HG02678 (cell line): Measurements from ENCODE around the gene LINGO1.

Experiments
- ATAC-seq: cut with Tn5 transposase; IDR thresholded peaks from one replicate; pipeline ENCODE4 v1.9.1; 2021; ENCODE audit warnings: mild to moderate bottlenecking, moderate library complexity; ENCODE audit not compliant: unreplicated experiment

Gene LINGO1

DNA sequence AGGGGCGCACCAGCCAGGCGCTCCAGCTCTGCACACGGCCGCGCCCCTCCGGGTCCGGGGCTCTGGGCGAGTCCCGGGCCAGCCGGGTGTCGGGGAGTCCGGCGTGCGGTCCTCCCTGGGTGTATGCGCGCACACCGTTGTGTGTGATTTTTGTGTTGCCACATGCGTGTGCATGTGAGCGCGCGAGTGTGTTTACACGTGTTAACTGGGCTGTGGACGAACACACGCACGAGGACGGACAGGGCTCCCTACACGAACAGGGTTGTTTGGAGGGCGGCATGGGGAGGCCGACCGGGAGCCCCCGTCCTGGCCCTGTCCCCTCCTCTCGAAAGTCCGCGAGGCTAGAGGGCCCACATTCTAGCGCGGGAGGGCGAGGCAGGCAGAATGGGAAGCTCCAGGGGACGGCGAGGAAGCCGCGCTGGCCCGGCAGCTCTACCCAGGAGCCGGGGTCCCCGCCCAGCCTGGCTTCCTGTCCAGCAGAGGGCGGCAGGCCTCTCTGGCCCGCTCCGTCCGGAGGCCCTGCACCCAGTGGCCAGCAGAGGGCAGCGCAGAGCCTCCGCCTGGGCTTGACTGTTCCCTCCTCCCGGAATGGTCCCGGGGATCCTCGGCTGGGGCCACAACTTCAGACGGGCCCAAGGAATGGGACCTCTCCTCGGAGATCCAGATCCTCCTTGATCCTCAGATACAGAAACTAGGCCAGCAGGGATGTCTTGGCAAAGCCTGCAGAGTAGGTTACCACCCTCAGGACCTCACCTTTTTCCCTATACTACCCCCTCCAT is 611 bp upstream of the LINGO1 start:
- peak; percentile 85 for ATAC-seq

DNA sequence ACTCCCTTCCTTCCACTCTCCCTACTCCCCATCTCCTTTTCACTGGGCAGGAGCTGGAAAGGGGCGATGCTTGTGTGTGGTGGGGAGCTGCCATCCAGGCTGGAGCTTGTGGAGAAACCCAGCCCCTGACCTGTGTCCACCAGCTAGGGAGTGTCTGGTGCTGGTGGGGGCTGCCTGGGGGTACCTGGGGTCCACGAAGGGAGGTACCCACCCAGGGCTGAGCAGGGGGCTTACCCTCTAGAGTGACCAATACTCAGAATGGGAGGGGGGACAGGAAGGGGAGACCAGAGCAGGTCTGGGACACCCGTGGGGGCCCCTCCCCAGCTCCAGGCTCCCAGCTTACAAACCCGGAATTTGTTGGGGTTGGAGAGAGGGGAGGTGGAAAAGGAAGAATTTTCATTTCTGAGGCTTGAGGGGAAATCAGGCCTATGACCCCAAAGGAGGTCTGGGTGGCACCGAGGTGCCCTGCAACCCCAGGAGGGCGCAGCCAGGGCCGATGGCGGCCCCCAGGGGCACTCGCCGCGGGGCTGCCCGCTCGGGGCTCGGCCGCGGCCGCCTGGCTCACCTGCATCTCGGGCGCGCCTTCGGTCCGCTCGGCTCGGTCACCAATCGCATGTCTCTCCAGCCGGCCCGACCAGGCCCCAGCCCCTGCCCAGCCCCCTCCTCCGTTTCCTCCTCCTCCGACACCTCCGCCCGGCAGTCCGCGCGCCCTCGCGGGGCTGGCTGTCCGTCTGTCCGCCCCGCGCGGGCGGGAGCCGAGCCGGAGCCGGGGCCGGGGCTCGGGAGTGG is 773 bp downstream of the LINGO1 start:
- ATAC-seq, result no peak

DNA sequence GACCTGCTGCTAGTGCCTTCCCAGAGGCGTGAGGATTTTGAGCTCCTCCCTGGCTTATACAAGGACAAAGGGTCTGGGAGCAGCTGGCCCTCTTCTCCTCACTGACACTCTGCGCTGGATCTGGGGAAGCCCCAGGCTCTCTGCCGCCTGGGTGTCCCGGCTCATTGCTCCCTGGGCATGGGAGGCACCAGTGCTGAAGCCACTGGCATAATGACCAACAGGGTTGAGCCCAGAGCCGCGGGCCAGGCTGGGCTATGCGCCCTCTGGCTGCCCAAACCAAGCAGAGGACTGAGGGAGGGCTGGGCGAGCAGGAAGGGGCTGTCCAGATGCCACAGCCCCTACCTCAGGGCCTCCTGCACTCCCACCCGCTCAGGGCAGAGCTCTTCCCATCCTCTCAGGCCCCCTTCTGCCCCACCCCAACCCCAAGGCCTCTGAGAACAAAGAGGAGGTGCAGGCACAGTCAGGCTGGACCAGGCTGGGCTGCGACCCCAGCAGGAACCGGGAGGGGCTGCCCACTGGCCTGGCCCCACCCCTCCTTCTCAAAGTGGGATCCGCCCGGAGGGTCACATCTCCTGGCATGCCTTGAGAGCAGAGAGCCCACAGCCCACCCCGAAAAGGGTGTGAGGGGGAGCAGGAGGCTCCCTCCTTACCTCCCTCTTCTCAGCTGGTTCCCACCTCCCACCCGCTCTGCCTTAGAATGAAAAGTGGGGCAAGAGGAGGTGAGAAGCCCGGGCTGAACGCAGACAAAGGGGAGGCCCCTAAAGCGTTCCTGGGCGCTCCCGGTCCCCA is 1.6 kb downstream of the LINGO1 start:
- ATAC-seq, result no peak

DNA sequence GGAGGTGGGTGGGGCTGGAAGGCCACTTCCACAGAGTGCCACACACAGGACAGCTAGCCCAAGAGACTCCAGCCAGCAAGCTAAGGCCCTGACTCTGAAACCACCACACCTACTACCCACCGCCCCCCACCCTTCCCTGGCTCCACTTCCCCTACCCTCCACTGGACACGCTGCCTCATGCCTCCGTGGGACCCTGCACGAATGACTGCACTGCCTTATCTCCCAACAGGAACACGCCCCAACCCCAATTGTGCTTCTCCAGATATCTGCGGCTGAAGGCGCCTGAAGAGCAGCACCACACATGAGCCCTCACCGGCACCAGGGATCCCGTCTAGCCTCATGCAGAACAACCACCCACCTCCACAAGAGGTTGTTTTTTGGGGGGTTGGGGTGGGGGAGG is 2.7 kb downstream of the LINGO1 start:
- no peak for ATAC-seq

DNA sequence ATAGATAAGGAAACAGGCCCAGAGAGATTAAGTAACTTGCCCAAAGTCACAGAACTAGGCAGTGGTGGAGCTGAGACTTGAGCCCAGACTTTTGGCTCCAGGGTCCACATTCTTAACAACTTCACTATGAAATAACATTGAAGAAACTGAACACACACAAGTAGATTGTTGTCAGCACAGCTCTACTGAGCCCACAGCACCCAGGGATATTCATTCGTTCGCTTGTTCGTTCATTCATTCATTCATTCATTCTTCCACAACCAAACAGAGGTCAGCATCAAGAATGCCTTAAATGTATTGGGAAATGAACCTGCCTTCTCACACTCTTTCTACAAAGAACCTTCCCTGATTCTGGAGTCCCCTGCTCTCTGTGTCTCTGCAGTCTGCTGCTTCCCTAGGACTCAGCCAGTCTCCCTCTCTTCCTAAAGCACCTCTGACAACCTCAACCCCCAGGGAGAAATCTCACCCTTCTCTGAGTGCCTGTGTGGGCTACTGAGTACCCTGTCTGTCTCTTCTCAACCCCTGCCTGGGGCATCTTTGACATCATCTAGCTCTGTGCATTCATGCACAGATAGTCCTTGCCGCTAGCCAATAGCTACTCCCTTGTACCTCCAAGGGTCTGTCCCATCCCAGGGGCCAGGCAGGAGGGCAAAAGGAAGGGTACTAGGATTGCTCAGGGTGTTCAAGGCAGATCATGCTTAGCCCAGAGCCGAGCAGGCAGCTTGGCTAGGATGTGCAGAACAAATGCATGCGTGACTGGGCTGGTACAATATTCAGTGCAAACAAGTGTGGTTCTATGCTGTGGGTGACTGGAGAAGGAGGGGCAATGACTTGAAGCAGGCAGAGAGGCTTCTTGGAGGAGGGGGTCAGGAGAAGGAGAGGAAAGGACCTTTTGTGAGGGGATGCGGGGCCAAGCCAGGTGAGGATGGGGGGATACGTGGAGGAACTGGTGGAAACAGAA is 3.4 kb downstream of the LINGO1 start:
- no peak for ATAC-seq

DNA sequence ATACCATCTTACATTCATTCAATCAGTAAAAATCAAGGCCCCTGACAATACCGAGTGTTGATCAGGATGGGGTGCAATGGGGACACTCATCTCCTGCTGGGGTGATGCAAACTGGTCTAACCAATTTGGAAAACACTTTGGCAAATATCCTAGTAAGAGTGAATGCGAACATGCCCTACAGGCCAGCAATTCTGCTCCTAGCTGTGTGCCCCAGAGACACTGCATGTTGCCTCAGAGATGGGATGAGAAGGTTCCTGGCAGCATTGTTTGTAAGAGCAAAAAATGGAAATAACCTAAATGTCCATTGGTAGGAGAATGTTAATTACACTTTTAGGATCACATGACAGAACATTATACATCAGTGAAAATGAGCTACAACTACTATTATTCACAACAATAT is 4.7 kb downstream of the LINGO1 start:
- ATAC-seq, result no peak

DNA sequence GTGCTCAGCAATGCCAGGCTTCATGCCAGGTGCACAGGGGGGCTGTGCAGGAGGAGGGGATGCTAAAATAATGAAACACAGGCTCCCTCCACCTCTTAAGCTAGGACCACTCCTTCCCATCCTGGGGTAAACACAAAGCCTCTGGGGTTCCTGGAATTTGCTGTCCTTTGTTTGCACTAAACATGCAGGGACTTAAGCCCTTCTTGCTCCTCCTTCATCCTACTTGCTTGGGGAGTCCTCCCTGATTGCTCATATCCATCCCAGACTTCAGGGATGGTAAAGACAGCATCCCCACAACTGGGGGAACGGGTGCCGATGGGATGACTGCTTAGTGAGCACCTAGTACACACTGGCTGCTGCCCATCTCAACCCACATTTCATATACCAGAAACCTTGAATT is 5.1 kb downstream of the LINGO1 start:
- no peak for ATAC-seq

DNA sequence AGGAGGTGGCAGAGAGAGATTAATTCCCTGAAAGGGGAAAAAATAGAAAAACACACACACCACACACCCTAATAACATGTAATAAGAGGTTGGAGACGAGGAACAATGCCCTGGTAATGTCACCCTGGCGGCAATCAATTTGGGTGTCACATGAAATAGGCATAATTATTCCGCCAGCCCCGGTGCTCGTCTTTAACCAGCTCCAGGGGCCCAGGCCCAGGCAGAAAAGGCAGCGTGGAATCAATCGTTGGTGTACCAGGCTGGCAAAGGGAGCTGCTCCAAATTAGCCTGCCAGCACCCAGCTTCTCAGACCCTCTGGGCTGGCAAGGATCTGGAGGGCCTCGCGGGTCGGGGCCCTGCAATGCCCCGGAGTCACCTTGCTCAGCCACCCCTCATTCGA is 5.6 kb downstream of the LINGO1 start:
- no peak for ATAC-seq

DNA sequence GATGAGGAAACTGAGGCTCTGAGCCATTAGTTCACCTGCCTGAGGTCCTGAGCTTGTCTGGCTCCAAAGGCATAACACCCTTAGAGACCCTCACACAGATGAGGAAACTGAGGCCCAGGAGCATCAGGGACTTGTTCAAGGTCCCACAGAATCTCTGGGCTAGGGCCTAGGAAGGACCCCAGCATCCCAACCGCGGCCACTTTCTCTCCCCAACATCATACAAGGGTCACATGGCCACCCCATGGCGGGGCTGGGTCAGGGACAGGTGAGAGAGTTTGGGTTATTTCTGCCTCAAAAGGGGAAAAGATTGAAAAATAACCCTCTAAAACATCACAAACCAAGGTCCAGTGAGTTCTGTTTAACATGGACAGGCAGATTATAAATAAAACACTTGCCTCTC is 6.7 kb downstream of the LINGO1 start:
- ATAC-seq, result no peak

DNA sequence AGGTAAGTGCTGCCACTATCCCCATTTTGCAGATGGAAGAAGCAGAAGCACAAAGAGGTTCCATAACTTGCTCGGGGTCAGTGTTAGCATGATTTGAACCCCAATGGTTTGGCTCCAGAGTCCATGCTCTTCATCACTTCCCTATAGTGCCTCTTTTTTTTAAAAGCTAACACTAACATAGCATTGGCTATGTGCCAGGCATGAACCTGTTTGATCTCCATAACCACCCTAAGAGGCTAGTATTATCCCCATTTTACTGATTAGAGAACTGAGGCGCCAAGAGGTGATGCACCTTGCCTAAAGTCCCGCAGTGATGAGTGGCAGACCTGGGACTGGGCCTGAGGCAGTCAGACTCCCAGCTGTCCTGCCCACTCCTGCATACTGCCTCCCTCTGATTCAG is 7.3 kb downstream of the LINGO1 start:
- ATAC-seq, result no peak

DNA sequence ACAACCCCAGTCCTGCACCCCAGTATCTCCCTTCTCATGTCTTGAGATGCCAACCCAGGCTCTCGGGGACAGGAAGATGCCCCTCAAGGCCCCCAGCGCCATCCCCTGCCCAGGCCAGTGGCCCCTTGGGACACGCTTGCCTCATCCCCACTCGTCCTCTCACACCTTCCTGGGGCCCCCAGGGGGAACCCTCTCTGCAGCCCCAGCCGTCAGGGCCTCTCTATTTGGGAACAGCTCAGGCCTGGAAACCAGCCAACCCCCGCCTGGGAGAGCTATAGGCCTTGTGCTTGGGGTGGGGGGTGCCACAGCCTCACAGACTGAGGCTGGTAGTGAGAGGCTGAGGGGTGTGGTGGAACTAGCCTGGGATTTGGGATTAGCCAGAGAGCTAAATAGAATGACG is 7.8 kb downstream of the LINGO1 start:
- ATAC-seq, result no peak

DNA sequence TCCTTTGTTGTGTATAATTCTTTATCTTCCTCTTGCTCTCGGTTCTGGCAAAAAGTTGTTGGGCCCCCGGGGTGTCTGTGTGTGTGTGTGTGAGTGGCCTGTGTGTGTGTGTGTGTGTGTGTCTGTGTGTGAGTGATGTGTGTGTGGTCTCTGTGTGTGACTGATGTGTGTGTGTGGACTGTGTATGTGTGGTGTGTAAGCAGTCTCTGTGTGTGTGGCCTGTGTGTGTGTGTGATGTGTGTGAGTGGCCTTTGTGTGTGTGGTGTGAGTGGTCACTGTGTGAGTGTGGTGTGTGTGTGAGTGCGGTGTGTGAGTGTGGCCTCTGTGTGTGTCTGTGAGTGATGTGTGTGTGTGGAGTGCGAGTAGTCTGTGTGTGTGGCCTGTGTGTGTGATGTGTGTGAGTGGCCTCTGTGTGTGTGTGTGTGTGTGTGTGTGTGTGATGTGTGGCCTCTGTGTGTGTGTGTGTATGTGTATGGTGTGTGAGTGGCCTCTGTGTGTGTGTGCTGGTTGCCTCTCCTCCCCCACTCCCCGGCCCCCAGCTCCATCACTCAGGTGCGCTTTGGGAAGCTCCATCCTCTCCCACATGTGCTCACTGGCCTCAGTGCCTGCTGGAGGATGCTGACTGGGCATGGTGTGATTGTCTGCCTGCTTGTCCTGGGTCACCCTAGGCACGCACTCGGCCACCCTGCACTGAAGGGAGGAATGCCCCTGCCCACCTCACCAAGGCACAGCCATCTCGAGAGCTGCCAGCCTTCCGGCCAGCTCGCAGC is 8.8 kb downstream of the LINGO1 start:
- no peak for ATAC-seq

DNA sequence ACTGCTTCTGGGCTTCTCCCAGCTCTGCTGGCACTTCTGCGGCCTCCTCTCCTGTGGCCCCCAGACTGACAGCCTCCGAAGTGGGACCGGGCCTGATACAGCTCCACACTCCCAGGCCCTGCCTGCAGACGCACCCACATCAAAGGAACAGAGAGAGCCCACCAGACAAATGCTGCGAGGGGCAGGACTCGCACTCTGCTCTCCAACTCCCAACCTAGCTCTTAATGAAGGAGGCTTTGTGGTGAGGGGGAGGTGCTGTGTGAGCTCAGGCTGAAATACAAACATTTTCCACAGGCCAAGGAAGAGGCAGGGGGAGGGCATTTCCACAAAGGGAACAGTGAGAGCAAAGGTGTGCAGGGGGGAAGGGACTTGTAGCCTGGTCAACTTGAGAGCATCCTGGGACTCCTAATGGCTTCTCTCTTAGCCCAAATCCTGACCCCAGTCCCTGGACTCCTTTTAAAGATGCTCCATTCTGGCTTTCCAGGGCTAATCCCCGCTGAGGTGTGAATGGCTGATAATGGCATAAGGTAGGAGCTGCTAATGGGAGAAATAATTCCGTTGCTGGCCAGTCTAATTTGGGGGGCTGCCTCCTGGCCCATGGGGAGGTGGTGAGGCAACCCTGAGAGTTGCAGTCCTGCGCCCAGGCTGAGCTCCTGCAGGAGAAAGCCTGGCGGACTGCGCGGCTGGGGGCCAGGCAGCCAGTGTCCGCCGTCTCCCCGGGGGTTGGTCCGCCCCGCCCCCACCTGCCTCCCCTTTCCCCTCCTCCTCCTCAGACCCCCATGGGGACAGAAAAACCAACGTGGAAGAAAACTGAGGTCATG is 9.6 kb downstream of the LINGO1 start:
- no peak for ATAC-seq

DNA sequence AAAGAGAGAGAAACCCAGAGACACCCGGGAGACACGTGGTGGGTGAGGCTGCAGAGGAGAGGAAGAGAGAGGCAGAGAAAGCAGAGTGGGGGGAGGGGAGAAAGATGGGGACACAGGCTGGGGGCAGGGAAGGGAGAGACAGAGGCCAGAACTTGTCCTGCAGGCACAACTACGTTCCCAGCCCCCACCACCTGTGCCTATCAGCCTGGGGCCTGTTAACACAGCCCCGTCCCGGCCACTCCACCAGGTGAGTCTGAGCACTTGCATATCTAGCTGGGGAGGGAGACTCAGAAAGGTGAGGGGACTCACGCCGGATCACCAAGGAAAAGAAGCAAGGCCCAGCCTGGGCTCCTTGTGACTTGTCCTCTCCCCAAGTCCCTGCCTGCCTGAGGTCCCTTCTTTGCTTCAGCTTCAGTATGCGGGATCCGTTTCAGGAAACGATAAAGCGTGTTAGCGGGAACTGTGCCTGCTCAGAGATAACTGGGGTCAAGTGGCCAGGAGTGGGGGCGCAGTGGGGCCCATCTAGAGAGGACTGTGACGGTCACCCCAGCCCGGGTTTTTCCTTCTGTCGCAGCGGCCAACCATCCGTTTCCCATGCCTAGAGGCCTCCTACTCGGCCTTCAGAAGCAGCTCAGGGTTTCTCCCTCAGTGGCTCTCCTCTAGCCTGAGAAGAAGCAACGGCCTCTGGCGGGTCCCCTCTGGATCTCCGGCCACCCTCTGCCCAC is 10.3 kb downstream of the LINGO1 start:
- ATAC-seq, result no peak

DNA sequence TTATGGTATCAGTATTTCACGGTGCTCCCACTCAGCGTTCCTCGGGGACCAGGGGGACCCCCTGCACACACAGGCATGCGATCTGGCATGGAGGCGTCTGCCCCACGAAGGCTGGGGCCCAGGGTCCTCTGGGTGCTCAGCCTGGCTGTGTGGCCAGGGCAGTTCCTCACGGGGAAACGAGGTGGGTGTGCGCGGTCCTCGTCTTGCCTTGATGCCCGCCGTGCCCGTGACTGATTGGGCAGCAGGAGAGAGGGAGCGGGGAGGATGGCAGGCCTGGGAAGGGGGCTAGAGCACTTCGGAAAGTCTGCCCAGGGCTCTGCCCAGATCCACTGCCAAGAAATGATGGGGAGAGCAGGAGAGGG is 10.9 kb downstream of the LINGO1 start:
- ATAC-seq, result no peak

DNA sequence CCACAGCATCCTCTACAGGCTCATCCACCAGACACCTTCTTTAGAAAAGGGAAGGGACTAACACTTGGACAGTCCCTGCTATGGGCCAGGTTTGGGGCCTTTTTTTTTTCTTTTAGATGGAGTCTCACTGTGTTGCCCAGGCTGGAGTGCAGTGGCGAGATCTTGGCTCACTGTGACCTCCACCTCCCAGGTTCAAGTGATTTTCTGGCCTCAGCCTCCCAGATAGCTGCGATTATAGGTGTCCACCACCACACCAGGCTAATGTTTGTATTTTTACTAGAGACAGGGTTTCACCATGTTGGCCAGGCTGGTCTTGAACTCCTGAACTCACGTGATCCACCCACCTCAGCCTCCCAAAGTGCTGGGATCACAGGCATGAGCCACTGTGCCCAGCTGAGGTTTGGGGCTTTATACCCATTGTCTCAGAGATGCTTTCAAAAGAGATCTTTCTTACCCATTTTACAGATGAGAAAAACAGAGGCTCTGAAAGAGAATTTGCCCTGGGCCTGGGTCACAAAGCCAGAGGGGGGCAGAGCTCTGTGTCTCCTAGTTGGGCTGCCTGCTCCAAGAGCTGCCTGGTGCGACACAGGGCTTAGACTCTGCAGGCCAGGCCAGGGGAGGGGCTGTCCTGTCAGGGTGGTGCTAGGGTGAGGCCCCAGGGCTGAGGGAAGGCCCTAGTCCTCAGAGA is 11.6 kb downstream of the LINGO1 start:
- no peak for ATAC-seq

DNA sequence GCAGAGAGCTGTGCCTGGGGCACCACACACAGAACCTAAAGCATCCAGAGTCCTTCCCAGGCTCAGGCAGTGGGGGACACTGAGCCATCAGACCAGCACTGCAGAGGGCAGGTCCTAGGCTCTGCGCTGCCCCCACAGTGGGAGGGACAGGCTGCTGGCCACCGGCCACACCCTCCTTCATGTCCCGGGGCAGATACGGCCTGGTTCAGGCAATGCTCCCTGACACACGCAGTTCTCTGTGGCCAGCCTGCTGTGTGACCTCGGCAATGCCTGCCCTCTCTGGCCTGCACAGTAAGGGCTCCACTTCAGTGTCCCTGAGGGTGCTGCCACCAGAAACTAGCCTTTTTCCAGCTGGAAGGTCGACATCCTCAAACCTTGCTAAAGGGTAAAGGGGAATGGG is 12.4 kb downstream of the LINGO1 start:
- ATAC-seq, result no peak

DNA sequence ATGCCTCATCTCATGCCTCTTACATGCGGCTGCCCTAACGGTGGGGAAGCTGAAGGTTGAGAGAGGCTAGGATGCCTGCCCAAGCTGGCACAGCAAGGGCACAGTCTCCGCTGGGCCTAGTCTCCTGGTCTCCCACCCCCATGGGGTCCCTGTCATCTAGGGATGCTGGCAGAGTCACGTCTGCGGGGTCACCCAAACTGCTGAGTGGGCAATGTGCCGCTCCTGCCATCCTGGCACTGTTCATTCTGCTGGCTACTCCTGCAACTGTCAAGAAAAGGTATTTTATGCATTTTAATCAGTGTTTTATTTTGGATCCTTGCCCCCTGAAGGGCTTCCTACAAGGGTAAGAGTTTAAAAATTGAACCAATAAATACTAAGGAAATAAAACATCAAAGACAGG is 12.8 kb downstream of the LINGO1 start:
- ATAC-seq, result no peak
